Keratinocyte (primary cell): Measurements from ENCODE around the gene DNAH8. TPM values are rescaled to one million over a fixed set of nuclear protein-coding genes. Genes with fewer than 3 reads are reported as not detected.

Source experiments
- DNase-seq: peaks from one replicate; pipeline ENCODE4 v3.0.0-alpha.2; 2011; ENCODE audit warnings: low read depth, missing footprints, low spot score
- FAIRE-seq: peaks from 2 replicates; lab custom pipeline; 2011; peaks lifted over from hg19 to GRCh38; lab: Jason Lieb, UNC
- H2AFZ ChIP-seq: 2 replicates; pipeline ENCODE4 v1.6.0; 2012; ENCODE audit warnings: low read length, control low read depth, inconsistent platforms; ENCODE audit not compliant: control insufficient read depth
- H3K27ac ChIP-seq: 2 replicates; pipeline ENCODE4 v1.5.1; 2011; ENCODE audit warnings: low read length; ENCODE audit not compliant: control insufficient read depth, insufficient read depth
- H3K27me3 ChIP-seq: 3 replicates; pipeline ENCODE4 v1.6.0; 2011; ENCODE audit warnings: low read length; ENCODE audit not compliant: control insufficient read depth, insufficient read depth; ENCODE audit errors: extremely low read depth
- H3K36me3 ChIP-seq, 2 experiments: 2 replicates in 1 of 2; 3 replicates in 1 of 2; pipeline ENCODE4 v1.5.1; 2011; ENCODE audit warnings: low read length in 2 of 2, mild to moderate bottlenecking in 1 of 2; ENCODE audit not compliant: control insufficient read depth in 2 of 2, insufficient read depth in 2 of 2; ENCODE audit errors: extremely low read depth in 1 of 2
- H3K4me1 ChIP-seq: 3 replicates; pipeline ENCODE4 v1.5.1; 2011; ENCODE audit warnings: low read length; ENCODE audit not compliant: control insufficient read depth, insufficient read depth; ENCODE audit errors: extremely low read depth
- H3K4me2 ChIP-seq: 3 replicates; pipeline ENCODE4 v1.6.0; 2011; ENCODE audit warnings: low read depth, low read length; ENCODE audit not compliant: control insufficient read depth, insufficient read depth; ENCODE audit errors: extremely low read depth
- H3K4me3 ChIP-seq, 3 experiments: fragments of 200-600 bp in 1 of 3; sonication (generic) in 1 of 3; 2 replicates in 2 of 3; 3 replicates in 1 of 3; pipeline ENCODE4 v1.5.1; 2011 to 2016; ENCODE audit warnings: low read length in 3 of 3, mild to moderate bottlenecking in 3 of 3, control low read depth in 2 of 3, inconsistent platforms in 1 of 3, low read depth in 1 of 3, mixed read lengths in 1 of 3, mixed run types in 1 of 3, moderate library complexity in 1 of 3; ENCODE audit not compliant: control insufficient read depth in 2 of 3, insufficient read depth in 2 of 3; ENCODE audit errors: extremely low read depth in 1 of 3
- H3K79me2 ChIP-seq: 2 replicates; pipeline ENCODE4 v1.6.0; 2012; ENCODE audit warnings: low read length; ENCODE audit not compliant: control insufficient read depth, insufficient read depth
- H3K9ac ChIP-seq: 3 replicates; pipeline ENCODE4 v1.6.0; 2011; ENCODE audit warnings: low read length; ENCODE audit not compliant: control insufficient read depth, insufficient read depth; ENCODE audit errors: extremely low read depth
- H3K9me1 ChIP-seq: 3 replicates; pipeline ENCODE4 v1.6.0; 2011; ENCODE audit warnings: low read length; ENCODE audit not compliant: control insufficient read depth, insufficient read depth; ENCODE audit errors: extremely low read depth
- H3K9me3 ChIP-seq: 2 replicates; pipeline ENCODE4 v1.5.1; 2012; ENCODE audit warnings: low read depth, low read length; ENCODE audit not compliant: control insufficient read depth
- H4K20me1 ChIP-seq: 3 replicates; pipeline ENCODE4 v1.6.0; 2011; ENCODE audit warnings: low read length; ENCODE audit not compliant: control insufficient read depth, insufficient read depth; ENCODE audit errors: extremely low read depth
- EZH2 ChIP-seq: IDR thresholded peaks from one replicate; pipeline ENCODE4 v1.6.1; 2012; ENCODE audit warnings: inconsistent platforms, mild to moderate bottlenecking, low read length, moderate library complexity
- dilution Hi-C: fragments of 300-500 bp; cut with MboI; formaldehyde crosslinking; loops from one replicate; pipeline ENCODE4 v1.7.0; 2020; ENCODE audit warnings: low sequenced_read_pairs; ENCODE audit not compliant: extremely low pct_ligation_motif_present
- polyA plus RNA-seq, 5 experiments: library from polyadenylated mRNA; depleted of rRNA in 3 of 5; stranded (reverse) in 3 of 5; stranded (forward) in 1 of 5; unstranded in 1 of 5; fragments of >200 nt; gene quantifications; 1 replicate in 1 of 5; 2 replicates in 3 of 5; 3 replicates in 1 of 5; pipeline versions ENCODE4 v1.2.1 to v1.2.3, GENCODE V29; 2011 to 2012; ENCODE audit warnings: missing spikeins in 2 of 5, low read depth in 1 of 5, low replicate concordance in 1 of 5
- TF ChIP-seq, protein P1 (sequence below), 3 experiments: IDR thresholded peaks in 1 of 3; conservative IDR thresholded peaks in 1 of 3; optimal IDR thresholded peaks in 1 of 3; 2 replicates in 2 of 3; 3 replicates in 1 of 3; pipeline versions ENCODE3 to v1.5.1; 2011; ENCODE audit warnings: low read length in 3 of 3, mild to moderate bottlenecking in 3 of 3, moderate library complexity in 2 of 3, control low read depth in 1 of 3, inconsistent platforms in 1 of 3; ENCODE audit not compliant: insufficient read depth in 2 of 3; ENCODE audit errors: extremely low read depth in 1 of 3

Gene DNAH8
- polyA plus RNA-seq, 1 donor (not counting 4 experiments of a cell fraction or from before 2014, with no cell fraction given): 0.01 TPM

DNA sequence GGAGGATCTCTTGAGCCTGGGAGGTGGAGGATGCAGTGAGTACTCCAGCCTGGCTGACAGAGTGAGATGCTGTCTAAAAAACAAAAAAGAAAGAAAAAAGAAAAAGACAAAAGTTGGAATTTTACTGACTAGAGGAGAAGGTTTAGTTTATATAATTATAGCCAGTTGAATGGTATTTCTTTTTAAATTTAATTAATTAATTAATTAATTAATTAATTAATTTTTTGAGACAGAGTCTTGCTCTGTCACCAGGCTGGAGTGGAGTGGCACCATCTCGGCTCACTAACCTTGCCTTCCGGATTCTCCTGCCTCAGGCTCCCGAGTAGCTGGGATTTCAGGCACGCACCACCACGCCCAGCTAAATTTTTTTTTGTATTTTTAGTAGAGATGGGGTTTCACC, 8.7 kb downstream of the DNAH8 start:
- DNase-seq (no peak), FAIRE-seq (no peak)
- H3K9me3 ChIP-seq: no peaks in the 10 kb centered on the region
- H3K9ac ChIP-seq: no peak overlapping the region
- no peak overlapping the region for H2AFZ ChIP-seq
- no peak overlapping the region for H3K27ac ChIP-seq
- no peaks in the 10 kb centered on the region for H3K4me1 ChIP-seq
- H3K27me3 ChIP-seq: no peaks in the 10 kb centered on the region
- TF ChIP-seq, protein P1, sequence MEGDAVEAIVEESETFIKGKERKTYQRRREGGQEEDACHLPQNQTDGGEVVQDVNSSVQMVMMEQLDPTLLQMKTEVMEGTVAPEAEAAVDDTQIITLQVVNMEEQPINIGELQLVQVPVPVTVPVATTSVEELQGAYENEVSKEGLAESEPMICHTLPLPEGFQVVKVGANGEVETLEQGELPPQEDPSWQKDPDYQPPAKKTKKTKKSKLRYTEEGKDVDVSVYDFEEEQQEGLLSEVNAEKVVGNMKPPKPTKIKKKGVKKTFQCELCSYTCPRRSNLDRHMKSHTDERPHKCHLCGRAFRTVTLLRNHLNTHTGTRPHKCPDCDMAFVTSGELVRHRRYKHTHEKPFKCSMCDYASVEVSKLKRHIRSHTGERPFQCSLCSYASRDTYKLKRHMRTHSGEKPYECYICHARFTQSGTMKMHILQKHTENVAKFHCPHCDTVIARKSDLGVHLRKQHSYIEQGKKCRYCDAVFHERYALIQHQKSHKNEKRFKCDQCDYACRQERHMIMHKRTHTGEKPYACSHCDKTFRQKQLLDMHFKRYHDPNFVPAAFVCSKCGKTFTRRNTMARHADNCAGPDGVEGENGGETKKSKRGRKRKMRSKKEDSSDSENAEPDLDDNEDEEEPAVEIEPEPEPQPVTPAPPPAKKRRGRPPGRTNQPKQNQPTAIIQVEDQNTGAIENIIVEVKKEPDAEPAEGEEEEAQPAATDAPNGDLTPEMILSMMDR (optimal IDR thresholded peaks at IDR 0.05 in 1 of 3, IDR thresholded peaks at IDR 0.05 in 1 of 3, conservative IDR thresholded peaks at IDR 0.05 in 1 of 3; ENCODE audit: extremely low read depth in 1 of 3, insufficient read depth in 2 of 3, low read length in 3 of 3): no peak
- TF ChIP-seq EZH2: no peak
- H3K36me3 ChIP-seq: no peaks in the 10 kb centered on the region
- no peaks in the 10 kb centered on the region for H4K20me1 ChIP-seq
- no peak overlapping the region for H3K4me2 ChIP-seq
- dilution Hi-C loops: no loop called here
- no peaks in the 10 kb centered on the region for H3K9me1 ChIP-seq
- H3K79me2 ChIP-seq: no peaks in the 10 kb centered on the region
- H3K4me3 ChIP-seq: no peak overlapping the region

DNA sequence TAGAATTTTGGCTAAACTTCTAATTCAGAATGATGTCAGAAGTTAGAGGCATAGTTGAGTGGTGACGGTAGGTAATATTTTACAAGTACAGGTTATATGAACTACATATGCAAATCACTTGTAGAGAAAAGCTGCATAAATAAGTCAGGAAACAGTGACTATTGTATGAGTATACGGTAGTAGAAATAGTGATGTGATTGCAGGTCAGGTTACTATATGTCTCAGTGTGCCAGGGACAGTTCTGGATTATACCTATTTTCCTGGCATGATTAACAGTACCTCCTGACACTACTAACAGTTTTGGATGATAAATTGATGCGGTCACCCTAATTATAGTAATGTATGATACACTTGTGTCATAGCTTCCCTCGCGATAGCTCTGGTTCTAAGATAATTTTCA, 9.2 kb downstream of the DNAH8 start:
- no peaks in the 10 kb centered on the region for H3K36me3 ChIP-seq
- DNase-seq: no peak
- FAIRE-seq: no peak
- no peak overlapping the region for H3K9ac ChIP-seq
- no peaks in the 10 kb centered on the region for H3K9me1 ChIP-seq
- H3K4me1 ChIP-seq: no peaks in the 10 kb centered on the region
- no peaks in the 10 kb centered on the region for H3K9me3 ChIP-seq
- H3K27ac ChIP-seq: no peak overlapping the region
- dilution Hi-C loops: no loop called here
- H3K4me2 ChIP-seq: no peak overlapping the region
- H4K20me1 ChIP-seq: no peaks in the 10 kb centered on the region
- H3K79me2 ChIP-seq: no peaks in the 10 kb centered on the region
- TF ChIP-seq EZH2: no peak
- TF ChIP-seq, protein P1 (optimal IDR thresholded peaks at IDR 0.05 in 1 of 3, IDR thresholded peaks at IDR 0.05 in 1 of 3, conservative IDR thresholded peaks at IDR 0.05 in 1 of 3; ENCODE audit: extremely low read depth in 1 of 3, insufficient read depth in 2 of 3, low read length in 3 of 3): no peak
- H2AFZ ChIP-seq: no peak overlapping the region
- no peaks in the 10 kb centered on the region for H3K27me3 ChIP-seq
- H3K4me3 ChIP-seq: no peak overlapping the region
